GM23338 (cell line): ENCODE data around the gene HERPUD2.

Source experiments
- CTCF ChIP-seq, 2 experiments: fragments of 200-600 bp in 1 of 2; sonication (generic) in 1 of 2; conservative IDR thresholded peaks; 2 replicates each; pipeline versions ENCODE4 v1.5.1 to v1.6.1; 2016 to 2017; ENCODE audit warnings: antibody characterized with exemption in 2 of 2, low read depth in 2 of 2, mild to moderate bottlenecking in 2 of 2, moderate library complexity in 1 of 2
- ETS1 ChIP-seq: IDR thresholded peaks from 2 replicates; pipeline ENCODE4 v1.6.1; 2016; ENCODE audit warnings: antibody characterized with exemption
- EZH2 ChIP-seq: fragments of 200-600 bp; sonication (generic); IDR thresholded peaks from one replicate; pipeline ENCODE4 v1.8.0; 2017; ENCODE audit warnings: antibody characterized with exemption, mild to moderate bottlenecking, low read depth; ENCODE audit not compliant: unreplicated experiment
- NANOG ChIP-seq: IDR thresholded peaks from 2 replicates; pipeline ENCODE4 v1.6.1; 2016; ENCODE audit warnings: antibody characterized with exemption, borderline replicate concordance

GRCh38 chr7:35617041-35617440 lies 77.9 kb downstream of the HERPUD2 start:
- TF ChIP-seq CTCF (conservative IDR thresholded peaks at IDR 0.05; ENCODE audit: low read depth in 2 of 2) (no peak), ETS1 (no peak), EZH2 (no peak), NANOG (no peak)
